Neural progenitor cell (in vitro differentiated cells): ENCODE data around the gene EYS.
"Not testable (repeated sequence)": the region's sequence is repeated elsewhere in the genome, so short reads cannot be mapped to it uniquely, and the experiment has no call there.

ENCODE experiments used
- EZH2phosphoT487 ChIP-seq: fragments of 200-600 bp; sonication (generic); IDR thresholded peaks from 2 replicates; pipeline ENCODE4 v1.6.1; 2017; ENCODE audit warnings: antibody characterized with exemption
- TF ChIP-seq, protein P1 (sequence below): fragments of 200-600 bp; sonication (generic); IDR thresholded peaks from 2 replicates; pipeline ENCODE4 v1.5.1; 2017; ENCODE audit warnings: antibody characterized with exemption, mild to moderate bottlenecking

DNA sequence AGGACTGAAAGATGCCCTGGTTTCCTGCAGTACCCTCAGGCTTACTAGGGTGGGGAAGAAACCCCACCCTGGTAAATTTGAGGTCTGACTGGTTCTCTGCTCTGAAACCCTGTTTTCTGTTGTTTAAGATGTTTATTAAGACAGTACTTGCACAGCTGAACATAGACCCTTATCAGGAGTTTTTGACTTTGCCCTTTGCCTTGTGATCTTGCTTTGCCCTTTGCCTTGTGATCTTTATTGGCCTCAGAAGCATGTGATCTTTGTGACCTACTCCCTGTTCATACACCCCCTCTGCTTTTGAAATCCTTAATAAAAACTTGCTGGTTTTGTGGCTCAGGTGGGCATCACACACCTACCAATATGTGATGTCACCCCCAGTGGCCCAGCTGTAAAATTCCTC is 1949.8 kb downstream of the EYS start:
- TF ChIP-seq, protein P1, sequence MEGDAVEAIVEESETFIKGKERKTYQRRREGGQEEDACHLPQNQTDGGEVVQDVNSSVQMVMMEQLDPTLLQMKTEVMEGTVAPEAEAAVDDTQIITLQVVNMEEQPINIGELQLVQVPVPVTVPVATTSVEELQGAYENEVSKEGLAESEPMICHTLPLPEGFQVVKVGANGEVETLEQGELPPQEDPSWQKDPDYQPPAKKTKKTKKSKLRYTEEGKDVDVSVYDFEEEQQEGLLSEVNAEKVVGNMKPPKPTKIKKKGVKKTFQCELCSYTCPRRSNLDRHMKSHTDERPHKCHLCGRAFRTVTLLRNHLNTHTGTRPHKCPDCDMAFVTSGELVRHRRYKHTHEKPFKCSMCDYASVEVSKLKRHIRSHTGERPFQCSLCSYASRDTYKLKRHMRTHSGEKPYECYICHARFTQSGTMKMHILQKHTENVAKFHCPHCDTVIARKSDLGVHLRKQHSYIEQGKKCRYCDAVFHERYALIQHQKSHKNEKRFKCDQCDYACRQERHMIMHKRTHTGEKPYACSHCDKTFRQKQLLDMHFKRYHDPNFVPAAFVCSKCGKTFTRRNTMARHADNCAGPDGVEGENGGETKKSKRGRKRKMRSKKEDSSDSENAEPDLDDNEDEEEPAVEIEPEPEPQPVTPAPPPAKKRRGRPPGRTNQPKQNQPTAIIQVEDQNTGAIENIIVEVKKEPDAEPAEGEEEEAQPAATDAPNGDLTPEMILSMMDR: not testable (repeated sequence)
- not testable (repeated sequence) for TF ChIP-seq EZH2phosphoT487
